ENCODE data around the gene SPATA6L.
"Not testable (repeated sequence)": the region's sequence is repeated elsewhere in the genome, so short reads cannot be mapped to it uniquely, and the experiment has no call there.

SPATA6L gene

GRCh38 chr9:4677392-4677791 is 11.1 kb upstream of the SPATA6L start:
- DNase-seq (ENCODE audit: low read depth in 3 of 3), result no peak

GRCh38 chr9:4674783-4675182 is 8.5 kb upstream of the SPATA6L start:
- no peak for DNase-seq (ENCODE audit: low read depth in 3 of 3)

- no peak for DNase-seq (ENCODE audit: low read depth in 3 of 3)
Observed at GRCh38 chr9:4671737-4672136, 5.5 kb upstream of the SPATA6L start.

- DNase-seq (ENCODE audit: low read depth in 3 of 3), result no peak
Observed at GRCh38 chr9:4670591-4670990, 4.3 kb upstream of the SPATA6L start.

- no peak for DNase-seq (ENCODE audit: low read depth in 3 of 3)
Observed at GRCh38 chr9:4669890-4670289, 3.6 kb upstream of the SPATA6L start.

GRCh38 chr9:4668604-4669003 is 2.3 kb upstream of the SPATA6L start:
- DNase-seq (ENCODE audit: low read depth in 3 of 3), result no peak

- no peak for DNase-seq (ENCODE audit: low read depth in 3 of 3)
Observed at GRCh38 chr9:4667681-4668080, 1.4 kb upstream of the SPATA6L start.

- DNase-seq (ENCODE audit: low read depth in 3 of 3), result no peak
Observed at GRCh38 chr9:4665357-4665756, 923 bp downstream of the SPATA6L start.

- no peak for DNase-seq (ENCODE audit: low read depth in 3 of 3)
Observed at GRCh38 chr9:4663956-4664355, 2.3 kb downstream of the SPATA6L start.

- no peak for DNase-seq (ENCODE audit: low read depth in 3 of 3)
Observed at GRCh38 chr9:4662989-4663792, 3.1 kb downstream of the SPATA6L start.

- DNase-seq (ENCODE audit: low read depth in 3 of 3), result peak; percentile 47 to 56 (median 50)
Observed at GRCh38 chr9:4662108-4662988, 3.9 kb downstream of the SPATA6L start, which contains the start of gene PLPP6. Gene PLPP6, plus strand, starts transcription at chr9:4662294. Its CDS starts 82 bp downstream, at chr9:4662376.

GRCh38 chr9:4661611-4662010 is 4.7 kb downstream of the SPATA6L start:
- DNase-seq (ENCODE audit: low read depth in 3 of 3), result no peak

- no peak for DNase-seq (ENCODE audit: low read depth in 3 of 3)
Observed at GRCh38 chr9:4661165-4661564, 5.1 kb downstream of the SPATA6L start.

GRCh38 chr9:4660665-4661064 is 5.6 kb downstream of the SPATA6L start:
- DNase-seq (ENCODE audit: low read depth in 3 of 3), result not testable (repeated sequence)

GRCh38 chr9:4657426-4658159 is 8.7 kb downstream of the SPATA6L start:
- no peak for DNase-seq (ENCODE audit: low read depth in 3 of 3)

GRCh38 chr9:4656621-4657020 is 9.7 kb downstream of the SPATA6L start:
- no peak for DNase-seq (ENCODE audit: low read depth in 3 of 3)

- not testable (repeated sequence) for DNase-seq (ENCODE audit: low read depth in 3 of 3)
Observed at GRCh38 chr9:4656196-4656595, 10.1 kb downstream of the SPATA6L start.

GRCh38 chr9:4654538-4654937 is 11.7 kb downstream of the SPATA6L start:
- DNase-seq (ENCODE audit: low read depth in 3 of 3), result no peak

- no peak for DNase-seq (ENCODE audit: low read depth in 3 of 3)
Observed at GRCh38 chr9:4654084-4654483, 12.2 kb downstream of the SPATA6L start.

- no peak for DNase-seq (ENCODE audit: low read depth in 3 of 3)
Observed at GRCh38 chr9:4642351-4642750, 23.9 kb downstream of the SPATA6L start.

- no peak for DNase-seq (ENCODE audit: low read depth in 3 of 3)
Observed at GRCh38 chr9:4640027-4640426, 26.3 kb downstream of the SPATA6L start.

GRCh38 chr9:4639420-4639819 is 26.9 kb downstream of the SPATA6L start:
- DNase-seq (ENCODE audit: low read depth in 3 of 3), result no peak
